ENCODE results near the gene MTMR10.

Gene MTMR10

DNA sequence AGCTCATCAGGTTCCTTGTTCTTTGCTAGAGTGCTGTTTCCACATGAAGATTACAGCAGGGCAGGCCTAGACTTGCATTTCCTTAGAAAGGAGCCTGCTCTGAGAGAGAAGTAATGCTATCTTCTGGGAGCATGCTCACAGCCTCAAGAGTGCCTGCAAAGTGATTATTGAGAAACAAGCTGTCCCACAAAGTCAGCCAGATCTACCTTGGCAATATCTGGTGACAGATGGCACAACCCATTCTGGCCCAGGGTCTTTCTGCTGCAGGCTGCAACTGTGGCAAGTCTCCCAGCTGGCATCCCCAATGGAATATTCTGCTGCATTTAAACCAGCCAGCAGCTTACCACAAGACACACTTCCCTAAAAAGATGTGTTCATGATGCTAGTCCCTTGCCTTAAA lies 29.3 kb downstream of the MTMR10 start:
- no peak for DNase-seq (ENCODE audit: low read depth in 2 of 3, low spot score in 2 of 3)

DNA sequence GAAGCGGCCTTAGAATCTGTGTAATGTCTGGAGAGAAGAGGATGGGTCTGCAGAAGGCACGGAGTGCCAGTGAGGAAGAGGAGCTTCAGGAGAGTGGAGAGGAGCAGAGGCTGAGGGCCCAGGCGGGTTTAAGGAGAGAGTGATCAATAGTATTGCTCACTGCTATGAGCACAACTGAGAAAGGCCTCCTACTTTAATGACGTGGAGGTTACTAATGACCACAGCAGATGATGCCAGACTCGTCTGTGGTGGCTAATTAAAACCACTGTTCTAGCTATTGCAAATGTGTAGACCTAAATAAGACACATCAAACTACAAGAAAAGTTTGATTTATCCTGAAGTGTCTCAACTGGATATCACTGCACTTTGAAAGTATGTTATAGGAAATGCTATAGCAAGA lies 33.2 kb downstream of the MTMR10 start:
- DNase-seq (ENCODE audit: low read depth in 2 of 3, low spot score in 2 of 3), result no peak

- no peak for DNase-seq (ENCODE audit: low read depth in 2 of 3, low spot score in 2 of 3)
Measured at GRCh38 chr15:30956216-30957124, 35.0 kb downstream of the MTMR10 start.

DNA sequence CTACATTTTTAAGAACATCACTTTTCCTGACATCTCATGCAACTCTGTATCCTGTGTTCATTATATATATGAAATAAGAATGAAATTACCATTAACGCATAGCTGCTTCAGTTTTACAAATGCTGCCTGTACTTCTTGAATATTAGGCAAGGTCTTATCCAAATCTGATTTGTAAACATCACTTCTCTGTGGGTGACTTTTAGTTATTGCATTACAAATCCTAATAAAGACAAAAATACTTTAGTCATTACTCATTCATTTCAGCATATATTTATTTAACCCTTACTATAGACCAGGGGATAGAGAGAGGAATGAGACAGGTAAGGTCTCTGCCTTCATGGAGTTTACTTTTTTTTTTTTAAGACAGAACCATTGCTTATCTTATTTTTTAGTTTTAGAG lies 36.8 kb downstream of the MTMR10 start:
- DNase-seq (ENCODE audit: low read depth in 2 of 3, low spot score in 2 of 3), result no peak

- DNase-seq (ENCODE audit: low read depth in 2 of 3, low spot score in 2 of 3), result no peak
Measured at GRCh38 chr15:30953731-30954378, 37.6 kb downstream of the MTMR10 start.

- DNase-seq (ENCODE audit: low read depth in 2 of 3, low spot score in 2 of 3), result no peak
Measured at GRCh38 chr15:30953183-30953582, 38.2 kb downstream of the MTMR10 start.

DNA sequence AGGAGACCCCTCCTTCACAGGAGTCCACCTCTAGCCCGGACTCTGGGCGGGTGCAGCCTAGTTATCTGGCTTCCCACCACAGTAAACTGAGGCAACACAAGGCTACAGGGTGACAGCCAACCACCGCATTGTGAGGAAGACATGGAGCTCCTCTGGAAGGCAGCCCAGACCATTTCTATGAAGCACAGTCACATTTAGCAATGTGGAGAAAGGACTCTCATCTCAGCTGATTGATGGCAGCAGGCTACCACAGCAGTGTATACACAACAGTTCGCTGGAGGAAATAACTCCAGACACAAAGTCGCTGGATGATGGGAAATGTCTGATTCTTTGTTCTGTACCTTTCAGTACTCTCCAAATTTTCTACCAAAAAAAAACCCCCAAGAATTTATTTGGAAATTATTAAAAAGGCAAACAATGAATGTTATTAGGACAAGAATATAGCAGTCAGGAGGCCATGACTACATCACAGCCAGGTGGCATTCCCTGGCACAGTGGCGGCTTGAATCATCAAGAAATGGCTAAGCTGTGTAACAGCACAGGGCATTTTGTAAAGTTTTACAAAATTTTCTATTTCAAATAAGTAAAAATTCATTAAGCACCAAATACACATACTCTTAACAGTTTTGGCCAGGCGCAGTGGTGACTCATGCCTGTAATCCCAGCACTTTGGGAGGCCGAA lies 47.6 kb downstream of the MTMR10 start:
- no peak for DNase-seq (ENCODE audit: low read depth in 2 of 3, low spot score in 2 of 3)

GRCh38 chr15:30941520-30941919 lies 49.9 kb downstream of the MTMR10 start:
- DNase-seq (ENCODE audit: low read depth in 2 of 3, low spot score in 2 of 3), result no peak

DNA sequence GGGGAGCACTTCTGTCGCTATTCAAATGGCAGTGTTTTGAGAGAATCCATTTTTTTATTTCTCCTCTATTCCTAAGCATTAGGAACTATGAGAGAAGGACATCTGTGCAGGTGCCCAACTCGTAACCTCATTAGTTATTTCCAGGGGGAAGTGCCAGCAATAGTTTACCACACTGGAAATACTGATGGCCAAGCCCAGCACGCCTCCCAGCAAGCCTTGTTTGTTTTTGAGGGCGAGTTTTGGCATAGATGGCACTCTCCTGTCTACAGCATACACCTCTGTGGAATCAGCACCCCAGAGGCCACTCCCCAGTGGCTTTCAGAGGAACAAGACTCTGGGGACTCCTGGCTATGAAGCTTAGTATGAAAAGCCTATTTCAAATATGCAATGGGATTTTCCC lies 51.1 kb downstream of the MTMR10 start:
- DNase-seq (ENCODE audit: low read depth in 2 of 3, low spot score in 2 of 3), result no peak

DNA sequence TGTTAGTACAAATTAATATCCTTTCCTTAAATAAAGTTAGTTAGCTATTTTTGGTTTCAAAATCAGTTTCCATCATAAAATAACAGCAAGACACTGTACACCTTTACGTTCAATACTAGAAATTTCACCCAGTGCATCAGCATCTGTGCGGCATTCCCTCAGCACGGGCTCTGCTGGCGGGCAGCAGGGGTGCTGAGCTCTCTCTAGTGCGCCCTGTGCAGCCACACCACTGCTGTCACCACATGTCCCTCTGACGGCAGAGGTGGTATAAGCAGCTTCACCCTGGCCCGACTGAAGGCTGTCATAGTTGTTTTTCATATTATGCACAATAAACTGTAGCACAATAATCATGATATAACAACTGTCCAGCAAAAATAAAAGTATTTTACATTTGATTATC lies 52.3 kb downstream of the MTMR10 start:
- DNase-seq (ENCODE audit: low read depth in 2 of 3, low spot score in 2 of 3), result no peak

DNA sequence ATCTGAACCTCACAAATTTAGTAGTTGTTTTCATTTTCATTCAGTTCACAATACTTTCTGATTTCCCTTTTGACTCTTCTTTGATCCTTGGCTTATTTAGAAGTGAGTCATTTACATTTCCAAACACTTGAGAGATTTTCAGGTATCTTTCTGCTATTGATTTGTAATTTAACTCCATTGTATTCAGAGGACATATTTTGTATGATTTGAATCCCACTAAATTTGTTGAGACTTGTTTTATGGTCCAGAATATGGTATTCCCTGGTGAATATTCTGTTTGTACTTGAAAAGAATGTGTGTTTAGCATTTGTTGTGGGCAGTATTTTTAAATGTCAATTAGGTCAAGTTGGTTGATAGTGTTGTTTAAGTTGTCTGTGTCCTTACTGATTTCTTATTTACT lies 58.1 kb downstream of the MTMR10 start:
- DNase-seq (ENCODE audit: low read depth in 2 of 3, low spot score in 2 of 3), result no peak

DNA sequence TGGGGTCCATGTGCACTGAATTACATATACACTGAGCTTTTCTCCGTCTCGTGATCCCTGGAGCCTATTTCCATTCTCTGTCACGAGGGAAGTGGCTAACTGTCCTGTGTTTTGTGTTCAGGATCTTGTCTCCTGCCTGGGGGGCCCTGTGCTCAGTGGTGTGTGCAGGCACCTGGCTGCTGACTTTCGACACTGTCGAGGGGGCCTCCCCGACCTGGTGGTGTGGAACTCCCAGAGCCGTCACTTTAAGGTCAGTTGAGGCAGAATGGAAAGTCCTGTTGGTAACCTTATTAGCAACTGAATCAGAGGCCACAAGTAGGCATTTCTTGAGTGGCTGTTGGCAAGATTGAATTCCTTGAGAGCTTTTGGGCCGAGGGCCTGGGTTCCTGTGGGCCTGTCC lies 61.0 kb downstream of the MTMR10 start:
- DNase-seq (ENCODE audit: low read depth in 2 of 3, low spot score in 2 of 3), result no peak

GRCh38 chr15:30929982-30930381 lies 61.4 kb downstream of the MTMR10 start:
- no peak for DNase-seq (ENCODE audit: low read depth in 2 of 3, low spot score in 2 of 3)

DNA sequence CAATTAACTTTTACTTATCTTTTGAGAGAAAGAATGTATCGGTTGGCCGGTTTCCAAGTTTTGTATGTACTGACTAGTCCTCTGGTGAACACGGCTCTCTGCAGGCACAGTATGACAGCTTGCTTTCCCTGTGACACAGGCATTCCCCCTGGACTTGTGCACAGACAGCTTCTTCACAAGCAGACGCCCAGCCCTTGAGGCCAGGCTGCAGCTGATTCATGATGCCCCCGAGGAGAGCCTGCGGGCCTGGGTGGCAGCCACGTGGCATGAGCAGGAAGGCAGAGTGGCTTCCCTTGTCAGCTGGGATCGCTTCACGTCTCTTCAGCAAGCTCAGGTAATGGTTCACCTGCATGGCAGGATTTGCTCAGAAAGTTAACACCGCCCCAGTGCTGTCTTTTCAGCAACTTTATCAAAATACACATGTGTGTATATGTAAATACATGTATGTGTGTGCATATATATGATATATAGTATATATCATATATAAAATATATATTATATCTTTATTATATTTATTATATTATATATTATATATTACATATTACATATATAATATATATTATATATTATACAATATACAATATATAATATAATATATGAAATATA lies 62.3 kb downstream of the MTMR10 start:
- no peak for DNase-seq (ENCODE audit: low read depth in 2 of 3, low spot score in 2 of 3)

GRCh38 chr15:30928076-30928475 lies 63.4 kb downstream of the MTMR10 start:
- no peak for DNase-seq (ENCODE audit: low read depth in 2 of 3, low spot score in 2 of 3)

- no peak for DNase-seq (ENCODE audit: low read depth in 2 of 3, low spot score in 2 of 3)
Measured at GRCh38 chr15:30927148-30927761, 64.2 kb downstream of the MTMR10 start.

DNA sequence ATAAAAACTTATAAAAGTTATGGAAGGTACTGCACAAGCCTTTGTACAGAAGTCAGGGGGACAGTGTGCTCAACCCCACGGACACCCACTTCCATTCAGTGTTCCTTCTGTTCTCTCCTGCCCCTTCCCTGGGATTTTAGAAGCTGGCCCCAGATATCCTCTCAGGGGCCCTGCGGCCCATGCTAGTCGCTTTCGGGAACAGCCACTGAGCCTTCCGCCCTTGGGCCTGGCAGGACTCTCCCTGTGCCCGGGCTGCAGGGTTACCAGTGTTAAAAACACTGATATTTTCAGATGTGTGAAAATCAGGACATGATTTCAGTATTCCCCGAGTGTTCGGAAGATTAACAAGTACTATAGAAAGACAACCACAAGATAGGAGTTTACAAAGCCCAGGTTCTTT lies 65.3 kb downstream of the MTMR10 start:
- DNase-seq (ENCODE audit: low read depth in 2 of 3, low spot score in 2 of 3), result no peak

DNA sequence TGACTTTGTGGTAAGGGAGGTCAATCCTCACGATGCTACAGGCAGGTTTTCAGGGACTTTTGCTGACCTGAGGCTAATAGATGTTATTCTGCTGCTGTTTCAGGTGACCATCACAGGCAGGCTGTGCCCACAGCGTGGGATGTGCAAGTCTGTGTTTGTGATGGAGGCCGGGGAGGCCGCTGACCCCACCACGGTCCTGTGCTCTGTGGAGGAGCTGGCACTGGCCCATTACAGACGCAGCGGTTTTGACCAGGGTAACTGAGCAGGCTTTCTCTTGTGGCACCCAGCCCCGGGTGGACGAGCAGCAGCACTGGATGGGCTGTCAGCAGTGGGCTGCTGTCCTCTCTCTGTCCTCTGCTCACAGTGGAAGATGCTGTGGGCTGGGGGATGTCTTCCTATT lies 65.7 kb downstream of the MTMR10 start:
- no peak for DNase-seq (ENCODE audit: low read depth in 2 of 3, low spot score in 2 of 3)

DNA sequence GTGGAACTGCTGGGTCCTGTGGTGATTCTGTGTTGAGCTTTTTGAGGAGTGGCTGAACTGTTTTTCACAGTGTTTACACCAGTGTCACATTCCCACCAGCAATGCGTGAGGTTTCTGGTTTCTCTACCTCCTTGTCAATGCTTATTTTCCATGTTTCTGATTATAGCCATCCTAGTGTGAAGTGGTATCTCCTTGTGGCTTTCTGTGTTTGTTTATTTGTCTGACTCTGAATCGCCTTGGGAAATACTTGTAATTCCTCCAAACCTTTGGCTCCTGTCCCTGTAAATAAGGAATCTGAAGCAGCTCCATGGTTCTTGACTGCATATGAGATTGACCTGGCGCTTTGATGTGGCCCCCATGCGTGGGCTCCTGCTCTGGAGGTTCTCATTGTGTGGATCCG lies 67.1 kb downstream of the MTMR10 start:
- DNase-seq (ENCODE audit: low read depth in 2 of 3, low spot score in 2 of 3), result no peak

GRCh38 chr15:30923429-30923828 lies 68.0 kb downstream of the MTMR10 start:
- DNase-seq (ENCODE audit: low read depth in 2 of 3, low spot score in 2 of 3), result no peak

Measured in activated CD8-positive, alpha-beta memory T cell treated with anti-CD3 and anti-CD28 coated beads for 48 hours (primary cell).